HL-60 (cell line): Measurements from ENCODE around the gene HTR6.

ENCODE experiments used
- GABPA ChIP-seq: IDR thresholded peaks from 2 replicates; pipeline ENCODE4 v1.6.1; 2012; ENCODE audit warnings: low read depth
- POLR2AphosphoS5 ChIP-seq: IDR thresholded peaks from 2 replicates; pipeline ENCODE4 v1.6.1; 2012; ENCODE audit warnings: low read depth
- REST ChIP-seq: IDR thresholded peaks from 2 replicates; pipeline ENCODE4 v1.6.1; 2012; ENCODE audit warnings: low read depth; ENCODE audit not compliant: insufficient replicate concordance
- TF ChIP-seq, protein P1 (sequence below): IDR thresholded peaks from one replicate; pipeline ENCODE4 v1.5.1; 2011; ENCODE audit warnings: low read length, control low read depth, inconsistent platforms; ENCODE audit not compliant: insufficient read depth

GRCh38 chr1:19698181-19698580 is 33.5 kb downstream of the HTR6 start:
- TF ChIP-seq, protein P1, sequence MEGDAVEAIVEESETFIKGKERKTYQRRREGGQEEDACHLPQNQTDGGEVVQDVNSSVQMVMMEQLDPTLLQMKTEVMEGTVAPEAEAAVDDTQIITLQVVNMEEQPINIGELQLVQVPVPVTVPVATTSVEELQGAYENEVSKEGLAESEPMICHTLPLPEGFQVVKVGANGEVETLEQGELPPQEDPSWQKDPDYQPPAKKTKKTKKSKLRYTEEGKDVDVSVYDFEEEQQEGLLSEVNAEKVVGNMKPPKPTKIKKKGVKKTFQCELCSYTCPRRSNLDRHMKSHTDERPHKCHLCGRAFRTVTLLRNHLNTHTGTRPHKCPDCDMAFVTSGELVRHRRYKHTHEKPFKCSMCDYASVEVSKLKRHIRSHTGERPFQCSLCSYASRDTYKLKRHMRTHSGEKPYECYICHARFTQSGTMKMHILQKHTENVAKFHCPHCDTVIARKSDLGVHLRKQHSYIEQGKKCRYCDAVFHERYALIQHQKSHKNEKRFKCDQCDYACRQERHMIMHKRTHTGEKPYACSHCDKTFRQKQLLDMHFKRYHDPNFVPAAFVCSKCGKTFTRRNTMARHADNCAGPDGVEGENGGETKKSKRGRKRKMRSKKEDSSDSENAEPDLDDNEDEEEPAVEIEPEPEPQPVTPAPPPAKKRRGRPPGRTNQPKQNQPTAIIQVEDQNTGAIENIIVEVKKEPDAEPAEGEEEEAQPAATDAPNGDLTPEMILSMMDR = no peak
- TF ChIP-seq POLR2AphosphoS5 = no peak
- no peak for TF ChIP-seq GABPA
- TF ChIP-seq REST = no peak
